Measurements from ENCODE around the gene CYGB.
A peak's percentile ranks its signal among the peaks of the same experiment; 100 is the strongest.
"Not testable (repeated sequence)": the region's sequence is repeated elsewhere in the genome, so short reads cannot be mapped to it uniquely, and the experiment has no call there.

CYGB gene

GRCh38 chr17:76565728-76566612 is 28.5 kb upstream of the CYGB start:
- no peak for DNase-seq (ENCODE audit: low read depth)
- H3K4me3 ChIP-seq (ENCODE audit: low read depth, low read length): no peak overlapping the region
- in situ Hi-C loops (cut with HindIII; ENCODE audit: low sequenced_read_pairs): loop anchor here (25.0 kb wide), 1 partner anchor 171 kb away; the partner anchor contains the start of genes JMJD6, METTL23, MFSD11 and SRSF2
- TF ChIP-seq CTCF (IDR thresholded peaks at IDR 0.05; ENCODE audit: low read depth, low read length, missing control alignments): no peak

- not testable (repeated sequence) for H3K4me3 ChIP-seq (ENCODE audit: low read depth, low read length); DNase-seq (ENCODE audit: low read depth)
- in situ Hi-C loops (cut with HindIII; ENCODE audit: low sequenced_read_pairs): loop anchor here (5.0 to 25.0 kb wide), 2 partner anchors 53 to 172 kb away; partner anchors contain the start of genes JMJD6, METTL23, MFSD11 and SRSF2
Measured at GRCh38 chr17:76564991-76565727, 27.6 kb upstream of the CYGB start.

GRCh38 chr17:76563359-76563758 is 25.9 kb upstream of the CYGB start:
- in situ Hi-C loops (cut with HindIII; ENCODE audit: low sequenced_read_pairs): loop anchor here (5.0 to 25.0 kb wide), 2 partner anchors 51 to 174 kb away; partner anchors contain the start of genes JMJD6, METTL23, MFSD11 and SRSF2
- H3K4me3 ChIP-seq (ENCODE audit: low read depth, low read length); DNase-seq (ENCODE audit: low read depth): not testable (repeated sequence)

- TF ChIP-seq CTCF (IDR thresholded peaks at IDR 0.05; ENCODE audit: low read depth, low read length, missing control alignments): no peak
- in situ Hi-C loops (cut with HindIII; ENCODE audit: low sequenced_read_pairs): loop anchor here (5.0 to 25.0 kb wide), 2 partner anchors 50 to 175 kb away; partner anchors contain the start of genes JMJD6, METTL23, MFSD11 and SRSF2
- H3K4me3 ChIP-seq (ENCODE audit: low read depth, low read length): no peak overlapping the region
- peak; percentile 54 for DNase-seq (ENCODE audit: low read depth)
Measured at GRCh38 chr17:76562734-76563148, 25.2 kb upstream of the CYGB start.

GRCh38 chr17:76561799-76562268 is 24.3 kb upstream of the CYGB start:
- in situ Hi-C loops (cut with HindIII; ENCODE audit: low sequenced_read_pairs): loop anchor here (5.0 to 25.0 kb wide), 2 partner anchors 50 to 175 kb away; partner anchors contain the start of genes JMJD6, METTL23, MFSD11 and SRSF2
- no peak for DNase-seq (ENCODE audit: low read depth)
- H3K4me3 ChIP-seq (ENCODE audit: low read depth, low read length): no peak overlapping the region
- TF ChIP-seq CTCF (IDR thresholded peaks at IDR 0.05; ENCODE audit: low read depth, low read length, missing control alignments): no peak

GRCh38 chr17:76561332-76561731 is 23.8 kb upstream of the CYGB start:
- in situ Hi-C loops (cut with HindIII; ENCODE audit: low sequenced_read_pairs): loop anchor here (5.0 to 25.0 kb wide), 2 partner anchors 49 to 176 kb away; partner anchors contain the start of genes JMJD6, METTL23, MFSD11 and SRSF2
- no peak for DNase-seq (ENCODE audit: low read depth)
- no peak overlapping the region for H3K4me3 ChIP-seq (ENCODE audit: low read depth, low read length)
- TF ChIP-seq CTCF (IDR thresholded peaks at IDR 0.05; ENCODE audit: low read depth, low read length, missing control alignments): no peak

- no peak for DNase-seq (ENCODE audit: low read depth)
- TF ChIP-seq CTCF (IDR thresholded peaks at IDR 0.05; ENCODE audit: low read depth, low read length, missing control alignments): no peak
- no peak overlapping the region for H3K4me3 ChIP-seq (ENCODE audit: low read depth, low read length)
- in situ Hi-C loops (cut with HindIII; ENCODE audit: low sequenced_read_pairs): loop anchor here (5.0 to 25.0 kb wide), 2 partner anchors 49 to 176 kb away; partner anchors contain the start of genes JMJD6, METTL23, MFSD11 and SRSF2
Measured at GRCh38 chr17:76560877-76561221, 23.3 kb upstream of the CYGB start.
